Measurements from ENCODE around the gene SREK1. TPM values are rescaled to one million over a fixed set of nuclear protein-coding genes. Genes with fewer than 3 reads are reported as not detected.

SREK1 gene
- total RNA-seq, 1 experiment from 2014 or later: 95.9 TPM

DNA sequence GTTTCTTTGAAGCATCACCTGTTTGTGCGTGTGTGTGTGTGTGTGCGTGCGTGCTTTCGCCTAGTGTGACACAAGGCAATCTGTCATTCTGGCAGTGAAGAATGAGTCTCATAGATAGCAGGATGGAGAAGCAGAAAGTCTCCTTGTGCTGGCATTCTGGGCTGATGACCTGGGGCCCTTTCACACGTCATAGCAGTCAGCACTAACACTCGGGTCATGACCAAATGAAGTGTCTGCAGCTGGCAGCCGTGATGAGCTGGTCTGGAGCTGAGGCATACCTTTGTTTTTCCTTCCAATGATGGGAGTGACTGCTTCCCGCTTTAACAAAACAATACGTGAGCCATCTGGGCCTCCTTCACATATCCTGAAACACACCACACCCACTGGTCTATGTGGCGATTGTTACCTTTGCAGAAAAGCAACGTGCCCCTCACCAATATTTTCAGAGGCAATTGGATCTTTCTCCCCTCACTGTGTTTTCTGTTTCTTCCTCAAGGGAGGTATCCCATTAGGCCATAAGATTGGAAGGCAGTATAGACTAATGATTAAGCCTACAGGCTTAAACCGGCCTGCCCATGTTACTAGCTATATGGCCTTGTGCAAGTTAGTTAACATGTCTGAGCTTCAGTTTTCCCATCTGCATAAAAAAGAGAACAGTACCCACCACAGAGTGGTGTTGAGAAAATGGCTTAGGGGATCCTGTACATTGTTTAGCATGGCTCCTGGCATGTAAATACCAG is 88.8 kb downstream of the SREK1 start:
- POLR2A ChIA-PET (ENCODE audit: low non-redundant PET): no interaction called here
- Histone ChIP-seq H3K9me3 (ENCODE audit: low read depth, low read length, poor library complexity, severe bottlenecking) (no peaks in the 10 kb centered on the region), H3K27me3 (replicated peaks; ENCODE audit: insufficient read depth, low read depth, low read length, poor library complexity) (no peaks in the 10 kb centered on the region), H3K4me3 (ENCODE audit: low read depth, low read length, poor library complexity, severe bottlenecking) (no peak overlapping the region), H3K27ac (ENCODE audit: low read depth, low read length, poor library complexity, severe bottlenecking) (no peak overlapping the region), H3K36me3 (ENCODE audit: insufficient read depth, low read length, poor library complexity, severe bottlenecking) (no peaks in the 10 kb centered on the region), H3K4me1 (ENCODE audit: insufficient read depth, low read length, poor library complexity, severe bottlenecking) (no peaks in the 10 kb centered on the region)
- no peak for DNase-seq (ENCODE audit: low spot score)
- intact Hi-C loops (cut with micrococcal nuclease; ENCODE audit: unreplicated experiment): no loop called here
- TF ChIP-seq EZH2 (IDR thresholded peaks at IDR 0.05; ENCODE audit: borderline replicate concordance, low read depth, low read length, poor library complexity, severe bottlenecking): no peak
- TF ChIP-seq, protein P1, sequence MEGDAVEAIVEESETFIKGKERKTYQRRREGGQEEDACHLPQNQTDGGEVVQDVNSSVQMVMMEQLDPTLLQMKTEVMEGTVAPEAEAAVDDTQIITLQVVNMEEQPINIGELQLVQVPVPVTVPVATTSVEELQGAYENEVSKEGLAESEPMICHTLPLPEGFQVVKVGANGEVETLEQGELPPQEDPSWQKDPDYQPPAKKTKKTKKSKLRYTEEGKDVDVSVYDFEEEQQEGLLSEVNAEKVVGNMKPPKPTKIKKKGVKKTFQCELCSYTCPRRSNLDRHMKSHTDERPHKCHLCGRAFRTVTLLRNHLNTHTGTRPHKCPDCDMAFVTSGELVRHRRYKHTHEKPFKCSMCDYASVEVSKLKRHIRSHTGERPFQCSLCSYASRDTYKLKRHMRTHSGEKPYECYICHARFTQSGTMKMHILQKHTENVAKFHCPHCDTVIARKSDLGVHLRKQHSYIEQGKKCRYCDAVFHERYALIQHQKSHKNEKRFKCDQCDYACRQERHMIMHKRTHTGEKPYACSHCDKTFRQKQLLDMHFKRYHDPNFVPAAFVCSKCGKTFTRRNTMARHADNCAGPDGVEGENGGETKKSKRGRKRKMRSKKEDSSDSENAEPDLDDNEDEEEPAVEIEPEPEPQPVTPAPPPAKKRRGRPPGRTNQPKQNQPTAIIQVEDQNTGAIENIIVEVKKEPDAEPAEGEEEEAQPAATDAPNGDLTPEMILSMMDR (conservative IDR thresholded peaks at IDR 0.05; ENCODE audit: low read depth, low read length): no peak
- no TSS peak for BruUV-seq (replicated peaks)
- CTCF ChIA-PET: no interaction called here

Other genes with a start within 250 kb of the SREK1 start
- gene ERBIN, start 217.7 kb upstream of the SREK1 start, total RNA-seq (2021): 47.5 and 51.4 TPM in 2 replicates